HepG2 (cell line): Measurements from ENCODE around the gene FBXL20. TPM values are rescaled to one million over a fixed set of nuclear protein-coding genes. Genes with fewer than 3 reads are reported as not detected.

Experiments
- ATAC-seq: fragments of 200-7000 bp; cut with Tn5 transposase; 3 replicates; pipeline ENCODE4 v1.9.1; 2020; ENCODE audit warnings: mild to moderate bottlenecking, moderate library complexity
- BruUV-seq: library from RNA; stranded (reverse); fragments of 400-500 nt; replicated peaks from 2 replicates; lab custom pipeline; 2021; lab: Mats Ljungman, UMichigan
- CTCF ChIA-PET: fragments of 300-600 bp; formaldehyde crosslinking; extraction: SDS; loops from one replicate; lab custom pipeline; 2021; ENCODE audit warnings: low total read pairs, inconsistent platforms, low intra/inter-chr PET ratio; lab: Yijun Ruan, JAX
- POLR2A ChIA-PET: fragments of 350-600 bp; sonication (Branson Sonifier 250); formaldehyde crosslinking; loops from one replicate; lab custom pipeline; 2020; ENCODE audit warnings: antibody characterized with exemption, inconsistent platforms; lab: Yijun Ruan, JAX
- DNase-seq: peaks from one replicate; pipeline ENCODE4 v3.0.0-alpha.2; 2015; ENCODE audit warnings: low spot score
- FAIRE-seq: peaks from 3 replicates; lab custom pipeline; 2011; peaks lifted over from hg19 to GRCh38; lab: Jason Lieb, UNC
- H2AFZ ChIP-seq: one replicate; pipeline ENCODE4 v1.6.1; 2011; ENCODE audit warnings: low read length, inconsistent platforms
- H3K27ac ChIP-seq: fragments of 300-600 bp; 3 replicates; pipeline ENCODE4 v1.8.0; 2011; ENCODE audit warnings: mixed run types, mild to moderate bottlenecking, mixed read lengths, low read length, inconsistent platforms; ENCODE audit not compliant: insufficient read depth; ENCODE audit errors: extremely low read length
- H3K27me3 ChIP-seq, 2 experiments: fragments of 200-600 bp in 1 of 2; 2 replicates in 1 of 2; 3 replicates in 1 of 2; pipeline versions ENCODE4 v1.6.0 to v1.8.0; 2011; ENCODE audit warnings: low read length in 2 of 2, mild to moderate bottlenecking in 2 of 2, moderate library complexity in 2 of 2, inconsistent platforms in 1 of 2; ENCODE audit not compliant: insufficient read depth in 2 of 2, control insufficient read depth in 1 of 2
- H3K36me3 ChIP-seq, 2 experiments: fragments of 200-600 bp in 1 of 2; replicated peaks in 1 of 2; 2 replicates in 1 of 2; 3 replicates in 1 of 2; pipeline versions ENCODE4 v1.5.1 to v1.8.0; 2011; ENCODE audit warnings: low read length in 2 of 2, inconsistent platforms in 1 of 2; ENCODE audit not compliant: insufficient read depth in 2 of 2, control insufficient read depth in 1 of 2
- H3K4me1 ChIP-seq: 2 replicates; pipeline ENCODE4 v1.5.1; 2012; ENCODE audit warnings: low read length, inconsistent platforms; ENCODE audit not compliant: insufficient read depth
- H3K4me2 ChIP-seq: 2 replicates; pipeline ENCODE4 v1.6.0; 2011; ENCODE audit warnings: low read depth, low read length, inconsistent platforms
- H3K4me3 ChIP-seq, 3 experiments: fragments of 200-600 bp in 1 of 3; sonication (generic), shearing (Covaris generic) in 1 of 3; replicated peaks in 1 of 3; 2 replicates each; pipeline ENCODE4 v1.5.1; 2011 to 2016; ENCODE audit warnings: low read length in 3 of 3, inconsistent platforms in 2 of 3, low read depth in 2 of 3, mild to moderate bottlenecking in 2 of 3, control low read depth in 1 of 3, mixed read lengths in 1 of 3; ENCODE audit not compliant: insufficient read depth in 1 of 3
- H3K79me2 ChIP-seq: one replicate; pipeline ENCODE4 v1.6.1; 2011; ENCODE audit warnings: low read length, inconsistent platforms; ENCODE audit not compliant: insufficient read depth
- H3K9ac ChIP-seq: 2 replicates; pipeline ENCODE4 v1.6.0; 2011; ENCODE audit warnings: mild to moderate bottlenecking, low read depth, low read length, inconsistent platforms; ENCODE audit not compliant: insufficient read depth
- H3K9me3 ChIP-seq: 2 replicates; pipeline ENCODE4 v1.5.1; 2012; ENCODE audit warnings: mild to moderate bottlenecking, low read length
- H4K20me1 ChIP-seq: 2 replicates; pipeline ENCODE4 v1.6.0; 2011; ENCODE audit warnings: inconsistent platforms, mild to moderate bottlenecking, low read length, moderate library complexity; ENCODE audit not compliant: insufficient read depth
- HMGA1 ChIP-seq: sonication (generic); formaldehyde crosslinking; conservative IDR thresholded peaks from 2 replicates; pipeline ENCODE4 v1.4.0; 2020; ENCODE audit warnings: missing genetic modification reagents
- IKZF1 ChIP-seq: fragments of 450-650 bp; IDR thresholded peaks from 2 replicates; pipeline ENCODE4 v1.7.1; 2016
- MYC ChIP-seq: sonication (generic); formaldehyde crosslinking; IDR thresholded peaks from 2 replicates; pipeline ENCODE4 v1.9.0; 2021; ENCODE audit warnings: missing genetic modification reagents, borderline replicate concordance
- POLR2A ChIP-seq, 2 experiments: IDR thresholded peaks; 2 replicates each; pipeline ENCODE4 v1.6.1; 2011; ENCODE audit warnings: low read depth in 2 of 2, low read length in 2 of 2, mild to moderate bottlenecking in 1 of 2, moderate library complexity in 1 of 2; ENCODE audit not compliant: insufficient read depth in 1 of 2
- SOX6 ChIP-seq, 2 experiments: fragments of 450-650 bp in 1 of 2; sonication (generic) in 1 of 2; formaldehyde crosslinking in 1 of 2; IDR thresholded peaks; 2 replicates each; pipeline versions ENCODE4 v1.4.0 to v1.6.1; 2017 to 2020; ENCODE audit warnings: antibody characterized with exemption in 1 of 2, mild to moderate bottlenecking in 1 of 2, missing genetic modification reagents in 1 of 2
- THRA ChIP-seq: sonication (generic); formaldehyde crosslinking; IDR thresholded peaks from 2 replicates; pipeline ENCODE4 v1.4.0; 2020; ENCODE audit warnings: missing genetic modification reagents, borderline replicate concordance
- ZKSCAN8 ChIP-seq: IDR thresholded peaks from 2 replicates; pipeline ENCODE4 v1.6.1; 2016; ENCODE audit warnings: borderline replicate concordance, missing genetic modification reagents, missing compliant biosample characterization
- WGBS: methylation state at CpG from one replicate; pipeline ENCODE4 v1.1.6; 2017; ENCODE audit warnings: low lambda C conversion rate; 5-methylcytosine and 5-hydroxymethylcytosine counted together
- in situ Hi-C: cut with HindIII; loops from 2 replicates; pipeline ENCODE4 v1.10.0; 2017; ENCODE audit warnings: low pct_unique_long_range_greater_than_20kb; ENCODE audit not compliant: extremely low pct_ligation_motif_present
- intact Hi-C: fragments of 100-400 bp; cut with micrococcal nuclease; formaldehyde crosslinking; loops from one replicate; pipeline ENCODE4 v1.10.0; 2022; ENCODE audit not compliant: unreplicated experiment
- polyA plus RNA-seq, 8 experiments: library from polyadenylated mRNA; depleted of rRNA in 3 of 8; stranded (reverse) in 7 of 8; unstranded in 1 of 8; fragments of >200 nt; fragmentation: Illumina TruSeq in 4 of 8; extraction: Trizol in 4 of 8; gene quantifications; 2 replicates each; pipeline versions ENCODE4 v1.2.1 to v1.2.3, GENCODE V29; 2011 to 2016; ENCODE audit warnings: low read depth in 4 of 8, missing spikeins in 1 of 8, mixed read lengths in 1 of 8; ENCODE audit not compliant: insufficient read depth in 1 of 8
- total RNA-seq, 5 experiments: library from RNA; depleted of rRNA; stranded (reverse); fragments of >200 nt; fragmentation: Illumina TruSeq; extraction: Trizol; gene quantifications; 2 replicates each; pipeline ENCODE4 v1.2.3, GENCODE V29; 2016; ENCODE audit warnings: low read depth in 1 of 5
- TF ChIP-seq, protein P1 (sequence below): sonication (generic); formaldehyde crosslinking; IDR thresholded peaks from 2 replicates; pipeline ENCODE4 v1.4.0; 2020; ENCODE audit warnings: missing genetic modification reagents, low read depth, mild to moderate bottlenecking, borderline replicate concordance

The FBXL20 gene
- total and polyA plus RNA-seq, 2 of the 13 experiments (the other 11 are each of a cell fraction or from before 2014, with no cell fraction given) = 10.2 to 10.3 TPM

GRCh38 chr17:39325528-39326240 is 75.7 kb downstream of the FBXL20 start:
- WGBS = 89% methylated on average over 4 of the region's 4 CpGs
- Histone ChIP-seq H3K9ac (no peak overlapping the region), H3K27me3 (no peaks in the 10 kb centered on the region), H3K9me3 (no peaks in the 10 kb centered on the region), H3K4me2 (no peak overlapping the region), H3K36me3 (0 out of 5 replicates have a peak, but pooled peaks cover 0 to 7% of the 10 kb centered on the region in 2 experiments), H3K27ac (no peak overlapping the region), H4K20me1 (no peaks in the 10 kb centered on the region), H3K79me2 (no peaks in the 10 kb centered on the region), H3K4me1 (peaks cover 8% of the 10 kb centered on the region), H2AFZ (no peak overlapping the region), H3K4me3 (no peak overlapping the region)
- DNase-seq (no peak), ATAC-seq (peak; percentile 33; the same call in 1 of the 3 replicates), FAIRE-seq (no peak)
- intact Hi-C loops (no loop called here), in situ Hi-C loops (no loop called here)
- no peak for TF ChIP-seq MYC (CRISPR knock-in tag)
- ChIA-PET CTCF (no interaction called here), POLR2A (no interaction called here)
- BruUV-seq = no TSS peak

DNA sequence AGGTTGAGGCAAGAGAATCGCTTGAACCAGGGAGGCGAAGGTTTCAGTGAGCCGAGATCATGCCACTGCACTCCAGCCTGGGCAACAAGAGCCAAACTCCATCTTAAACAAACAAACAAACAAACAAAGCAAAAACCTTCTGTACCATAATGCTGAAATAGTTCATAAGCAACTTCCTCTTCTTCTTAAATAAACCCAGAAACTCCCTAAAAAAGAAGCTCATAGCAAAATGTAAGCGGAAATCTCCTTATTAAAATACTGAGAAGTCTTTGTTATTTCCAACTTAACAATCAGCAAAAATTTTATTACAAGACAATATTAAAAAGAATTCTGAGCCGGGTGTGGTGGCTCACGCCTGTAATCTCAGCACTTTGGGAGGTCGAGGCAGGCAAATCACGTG is 82.8 kb downstream of the FBXL20 start:
- CTCF ChIA-PET = no interaction called here
- no peaks in the 10 kb centered on the region for H3K4me1 ChIP-seq
- BruUV-seq = no TSS peak
- ATAC-seq (no peak), FAIRE-seq (no peak), DNase-seq (no peak)
- H3K79me2 ChIP-seq = no peaks in the 10 kb centered on the region
- TF ChIP-seq THRA (CRISPR knock-in tag) (no peak), ZKSCAN8 (CRISPR knock-in tag) (no peak), POLR2A (IDR thresholded peaks at IDR 0.05; ENCODE audit: insufficient read depth in 1 of 2, low read depth in 2 of 2, low read length in 2 of 2) (no peak), HMGA1 (CRISPR knock-in tag) (no peak), SOX6 (IDR thresholded peaks at IDR 0.05) (no peak), SOX6 (CRISPR knock-in tag; IDR thresholded peaks at IDR 0.05) (no peak), IKZF1 (no peak)
- TF ChIP-seq, protein P1, sequence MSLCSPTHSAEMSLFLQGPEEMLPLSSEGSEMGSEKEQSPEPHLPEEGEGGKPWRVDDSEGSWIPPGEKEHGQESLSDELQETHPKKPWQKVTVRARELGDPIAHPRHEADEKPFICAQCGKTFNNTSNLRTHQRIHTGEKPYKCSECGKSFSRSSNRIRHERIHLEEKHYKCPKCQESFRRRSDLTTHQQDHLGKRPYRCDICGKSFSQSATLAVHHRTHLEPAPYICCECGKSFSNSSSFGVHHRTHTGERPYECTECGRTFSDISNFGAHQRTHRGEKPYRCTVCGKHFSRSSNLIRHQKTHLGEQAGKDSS (CRISPR knock-in tag) = no peak
- H3K27me3 ChIP-seq = no peaks in the 10 kb centered on the region
- no peaks in the 10 kb centered on the region; a peak in 2 of 5 replicates for H3K36me3 ChIP-seq
- H3K4me3 ChIP-seq = no peak overlapping the region
- POLR2A ChIA-PET = no interaction called here
- no peak overlapping the region for H3K4me2 ChIP-seq
- H4K20me1 ChIP-seq = no peaks in the 10 kb centered on the region
- in situ Hi-C loops (no loop called here), intact Hi-C loops (no loop called here)
- no peak overlapping the region for H3K9ac ChIP-seq
- no peak overlapping the region for H2AFZ ChIP-seq
- H3K27ac ChIP-seq = no peak overlapping the region
- WGBS = 96% methylated on average over 8 of the region's 8 CpGs
- no peaks in the 10 kb centered on the region for H3K9me3 ChIP-seq
